Cardiac fibroblast (primary cell): ENCODE measurements around the gene FXYD3.

Source experiments
- DNase-seq, 2 donors: peaks; one replicate each; pipeline versions ENCODE4 v3.0.0 to v3.0.0-alpha.2; 2010; ENCODE audit warnings: low read depth in 2 of 2
- H3K4me3 ChIP-seq, 2 donors: replicated peaks in 1 of 2; 1 replicate in 1 of 2; 2 replicates in 1 of 2; pipeline ENCODE4 v1.5.1; 2011; ENCODE audit warnings: low read depth in 2 of 2, low read length in 2 of 2, mild to moderate bottlenecking in 2 of 2, moderate library complexity in 1 of 2
- CTCF ChIP-seq: IDR thresholded peaks from one replicate; pipeline ENCODE4 v1.5.1; 2011; ENCODE audit warnings: low read depth, mild to moderate bottlenecking, low read length, inconsistent platforms

FXYD3 gene

GRCh38 chr19:35118268-35119020 lies 2.8 kb downstream of the FXYD3 start:
- DNase-seq = no peak
- no peak overlapping the region for H3K4me3 ChIP-seq
- TF ChIP-seq CTCF = no peak

GRCh38 chr19:35119091-35119490 lies 3.5 kb downstream of the FXYD3 start:
- no peak overlapping the region for H3K4me3 ChIP-seq
- DNase-seq = no peak
- no peak for TF ChIP-seq CTCF

- no peak for TF ChIP-seq CTCF
- no peak overlapping the region for H3K4me3 ChIP-seq
- no peak for DNase-seq
These were observed 4.0 kb downstream of the FXYD3 start for GRCh38 chr19:35119578-35120155.

GRCh38 chr19:35120492-35120891 lies 4.9 kb downstream of the FXYD3 start:
- H3K4me3 ChIP-seq = no peak overlapping the region
- TF ChIP-seq CTCF = no peak
- peak; percentile 34 to 70 for DNase-seq

- no peak for TF ChIP-seq CTCF
- peak in 1 of 2 donors; percentile 28 for DNase-seq
- H3K4me3 ChIP-seq = no peak overlapping the region
These were observed 5.3 kb downstream of the FXYD3 start for GRCh38 chr19:35120898-35121297.

- no peak for DNase-seq
- H3K4me3 ChIP-seq = no peak overlapping the region
- TF ChIP-seq CTCF = no peak
These were observed 7.3 kb downstream of the FXYD3 start for GRCh38 chr19:35122687-35123551.
